ENCODE results near the gene ASTN2. TPM values are rescaled to one million over a fixed set of nuclear protein-coding genes. Genes with fewer than 3 reads are reported as not detected.

ASTN2 gene
- total and polyA plus RNA-seq, 2 experiments from 2014 or later, result 5.8 to 7.5 TPM

- 70 to 71% methylated on average over 3 of the region's 3 CpGs for WGBS, 2 experiments (ENCODE audit: low coverage in 1 of 2, low lambda C conversion rate in 2 of 2, missing lambda C conversion rate in 2 of 2)
- no peaks in the 10 kb centered on the region for H3K79me2 ChIP-seq (ENCODE audit: insufficient read depth)
- H3K4me1 ChIP-seq (ENCODE audit: insufficient read depth), result no peaks in the 10 kb centered on the region
- no peaks in the 10 kb centered on the region for H3K9me3 ChIP-seq (ENCODE audit: low read depth)
- H3K27me3 ChIP-seq (replicated peaks; ENCODE audit: insufficient read depth), result no peaks in the 10 kb centered on the region
- H2AFZ ChIP-seq, result no peak overlapping the region
- no peak overlapping the region for H3K4me3 ChIP-seq
- no peak overlapping the region for H3K4me2 ChIP-seq (ENCODE audit: unreplicated experiment)
- no peaks in the 10 kb centered on the region for H3K36me3 ChIP-seq (ENCODE audit: low read depth)
- H3K9ac ChIP-seq, result no peak overlapping the region
- in situ Hi-C loops (cut with MboI), result no loop called here
- no peak for DNase-seq
- H3F3A ChIP-seq (ENCODE audit: insufficient read depth), result no peaks in the 10 kb centered on the region
- no peaks in the 10 kb centered on the region for H4K20me1 ChIP-seq (ENCODE audit: insufficient read depth)
- no peak for TF ChIP-seq EZH2 (IDR thresholded peaks at IDR 0.05; ENCODE audit: insufficient read depth, poor library complexity, severe bottlenecking)
- no peak for TF ChIP-seq EZH2phosphoT487 (IDR thresholded peaks at IDR 0.05; ENCODE audit: insufficient read depth, low read depth)
- no peak overlapping the region for H3K27ac ChIP-seq
- H3K9me2 ChIP-seq (ENCODE audit: insufficient read depth), result no peaks in the 10 kb centered on the region
These were observed 637.7 kb downstream of the ASTN2 start for GRCh38 chr9:116777116-116777515.

GRCh38 chr9:116774421-116775180 lies 640.3 kb downstream of the ASTN2 start:
- Histone ChIP-seq H3F3A (ENCODE audit: insufficient read depth) (no peaks in the 10 kb centered on the region), H3K4me3 (no peak overlapping the region), H3K79me2 (ENCODE audit: insufficient read depth) (no peaks in the 10 kb centered on the region), H3K9me2 (ENCODE audit: insufficient read depth) (no peaks in the 10 kb centered on the region), H3K4me2 (ENCODE audit: unreplicated experiment) (no peak overlapping the region), H4K20me1 (ENCODE audit: insufficient read depth) (no peaks in the 10 kb centered on the region), H3K27me3 (replicated peaks; ENCODE audit: insufficient read depth) (no peaks in the 10 kb centered on the region), H3K9ac (no peak overlapping the region), H2AFZ (no peak overlapping the region), H3K36me3 (ENCODE audit: low read depth) (no peaks in the 10 kb centered on the region), H3K27ac (no peak overlapping the region), H3K9me3 (ENCODE audit: low read depth) (no peaks in the 10 kb centered on the region), H3K4me1 (ENCODE audit: insufficient read depth) (no peaks in the 10 kb centered on the region)
- no peak for DNase-seq
- in situ Hi-C loops (cut with MboI), result no loop called here
- TF ChIP-seq EZH2phosphoT487 (IDR thresholded peaks at IDR 0.05; ENCODE audit: insufficient read depth, low read depth) (no peak), EZH2 (IDR thresholded peaks at IDR 0.05; ENCODE audit: insufficient read depth, poor library complexity, severe bottlenecking) (no peak)
- 24 to 31% methylated on average over 4 of the region's 4 CpGs for WGBS, 2 experiments (ENCODE audit: low coverage in 1 of 2, low lambda C conversion rate in 2 of 2, missing lambda C conversion rate in 2 of 2)

GRCh38 chr9:116767219-116767618 lies 647.6 kb downstream of the ASTN2 start:
- no peak for TF ChIP-seq EZH2phosphoT487 (IDR thresholded peaks at IDR 0.05; ENCODE audit: insufficient read depth, low read depth)
- no peak for TF ChIP-seq EZH2 (IDR thresholded peaks at IDR 0.05; ENCODE audit: insufficient read depth, poor library complexity, severe bottlenecking)
- no peak overlapping the region for H2AFZ ChIP-seq
- in situ Hi-C loops (cut with MboI), result no loop called here
- H3K9me3 ChIP-seq (ENCODE audit: low read depth), result no peaks in the 10 kb centered on the region
- H3K4me1 ChIP-seq (ENCODE audit: insufficient read depth), result no peaks in the 10 kb centered on the region
- H3K27ac ChIP-seq, result no peak overlapping the region
- no peaks in the 10 kb centered on the region for H4K20me1 ChIP-seq (ENCODE audit: insufficient read depth)
- H3K9me2 ChIP-seq (ENCODE audit: insufficient read depth), result no peaks in the 10 kb centered on the region
- no peaks in the 10 kb centered on the region; the same call in 1 of the 2 replicates for H3K27me3 ChIP-seq (replicated peaks; ENCODE audit: insufficient read depth)
- DNase-seq, result no peak
- no peaks in the 10 kb centered on the region for H3K36me3 ChIP-seq (ENCODE audit: low read depth)
- no peak overlapping the region for H3K4me2 ChIP-seq (ENCODE audit: unreplicated experiment)
- 41 to 45% methylated on average over 8 of the region's 8 CpGs for WGBS, 2 experiments (ENCODE audit: low coverage in 1 of 2, low lambda C conversion rate in 2 of 2, missing lambda C conversion rate in 2 of 2)
- H3K9ac ChIP-seq, result no peak overlapping the region
- H3K79me2 ChIP-seq (ENCODE audit: insufficient read depth), result no peaks in the 10 kb centered on the region
- H3F3A ChIP-seq (ENCODE audit: insufficient read depth), result no peaks in the 10 kb centered on the region
- H3K4me3 ChIP-seq, result no peak overlapping the region

- Histone ChIP-seq H3K4me3 (no peak overlapping the region), H4K20me1 (ENCODE audit: insufficient read depth) (no peaks in the 10 kb centered on the region), H3K4me1 (ENCODE audit: insufficient read depth) (no peaks in the 10 kb centered on the region), H3K79me2 (ENCODE audit: insufficient read depth) (no peaks in the 10 kb centered on the region), H3K4me2 (ENCODE audit: unreplicated experiment) (no peak overlapping the region), H3F3A (ENCODE audit: insufficient read depth) (no peaks in the 10 kb centered on the region), H3K9ac (no peak overlapping the region), H3K27me3 (replicated peaks; ENCODE audit: insufficient read depth) (no peaks in the 10 kb centered on the region; the same call in 1 of the 2 replicates), H3K9me2 (ENCODE audit: insufficient read depth) (no peaks in the 10 kb centered on the region), H3K27ac (no peak overlapping the region), H3K9me3 (ENCODE audit: low read depth) (no peaks in the 10 kb centered on the region), H2AFZ (no peak overlapping the region), H3K36me3 (ENCODE audit: low read depth) (no peaks in the 10 kb centered on the region)
- DNase-seq, result no peak
- TF ChIP-seq EZH2 (IDR thresholded peaks at IDR 0.05; ENCODE audit: insufficient read depth, poor library complexity, severe bottlenecking) (no peak), EZH2phosphoT487 (IDR thresholded peaks at IDR 0.05; ENCODE audit: insufficient read depth, low read depth) (no peak)
- in situ Hi-C loops (cut with MboI), result no loop called here
- WGBS, 2 experiments (ENCODE audit: low coverage in 1 of 2, low lambda C conversion rate in 2 of 2, missing lambda C conversion rate in 2 of 2), result 31 to 33% methylated on average over 5 of the region's 5 CpGs
These were observed 649.8 kb downstream of the ASTN2 start for GRCh38 chr9:116765011-116765410.

Measured in GM23248 (cell line).